K562 (cell line): ENCODE results near the gene SH2D5. TPM values are rescaled to one million over a fixed set of nuclear protein-coding genes. Genes with fewer than 3 reads are reported as not detected.
A peak's percentile ranks its signal among the peaks of the same experiment; 100 is the strongest.

Source experiments
- DIDO1 ChIP-seq: fragments of 450-650 bp; IDR thresholded peaks from 2 replicates; pipeline ENCODE4 v1.6.1; 2016; ENCODE audit warnings: low read depth, missing biosample characterization, missing genetic modification characterization
- ERF ChIP-seq: fragments of 450-650 bp; formaldehyde crosslinking; IDR thresholded peaks from 2 replicates; pipeline ENCODE4 v1.4.0; 2020; ENCODE audit warnings: mild to moderate bottlenecking, mixed read lengths
- ETV1 ChIP-seq: fragments of 450-650 bp; conservative IDR thresholded peaks from 2 replicates; pipeline ENCODE4 v1.6.1; 2016; ENCODE audit warnings: missing genetic modification characterization, control low read depth, low read depth, missing compliant biosample characterization
- ETV6 ChIP-seq, 3 experiments: fragments of 150-350 bp in 1 of 3; sonication (generic) in 1 of 3; formaldehyde crosslinking in 1 of 3; IDR thresholded peaks; 2 replicates each; pipeline versions ENCODE4 v1.6.1 to v1.8.0; 2014 to 2022; ENCODE audit warnings: borderline replicate concordance in 2 of 3, low read depth in 2 of 3, antibody characterized with exemption in 1 of 3, low read length in 1 of 3, mild to moderate bottlenecking in 1 of 3, missing genetic modification reagents in 1 of 3
- HNRNPK ChIP-seq: fragments of 200-400 bp; formaldehyde crosslinking; IDR thresholded peaks from one replicate; pipeline ENCODE4 v1.6.1; 2018; ENCODE audit warnings: mild to moderate bottlenecking, low read depth, low read length; ENCODE audit not compliant: poor library complexity, severe bottlenecking
- ILK ChIP-seq: fragments of 450-650 bp; IDR thresholded peaks from 2 replicates; pipeline ENCODE4 v1.6.1; 2016; ENCODE audit warnings: missing genetic modification characterization, low read depth, mild to moderate bottlenecking, missing compliant biosample characterization, moderate library complexity, borderline replicate concordance
- MCM5 ChIP-seq: fragments of 450-650 bp; IDR thresholded peaks from 2 replicates; pipeline ENCODE4 v1.6.1; 2016; ENCODE audit warnings: low read depth
- PCBP1 ChIP-seq: fragments of 200-400 bp; formaldehyde crosslinking; IDR thresholded peaks from 2 replicates; pipeline ENCODE4 v1.6.1; 2018; ENCODE audit warnings: mild to moderate bottlenecking, low read depth, low read length; ENCODE audit not compliant: poor library complexity, severe bottlenecking
- REST ChIP-seq, 2 experiments: fragments of 450-650 bp; formaldehyde crosslinking in 1 of 2; IDR thresholded peaks; 2 replicates each; pipeline versions ENCODE4 v1.4.0 to v1.6.1; 2014 to 2020; ENCODE audit warnings: mild to moderate bottlenecking in 2 of 2, borderline replicate concordance in 1 of 2, low read depth in 1 of 2
- SMARCA5 ChIP-seq: fragments of 450-650 bp; IDR thresholded peaks from 2 replicates; pipeline ENCODE4 v1.6.1; 2016
- THRAP3 ChIP-seq: fragments of 450-650 bp; IDR thresholded peaks from 2 replicates; pipeline ENCODE4 v1.6.1; 2016; ENCODE audit warnings: mild to moderate bottlenecking, inconsistent platforms, borderline replicate concordance
- TRIM28 ChIP-seq: fragments of 450-650 bp; IDR thresholded peaks from 2 replicates; pipeline ENCODE4 v1.6.1; 2017
- ZNF143 ChIP-seq: sonication (generic); formaldehyde crosslinking; IDR thresholded peaks from 2 replicates; pipeline ENCODE4 v1.9.0; 2022; ENCODE audit warnings: mild to moderate bottlenecking, missing genetic modification reagents
- ZNF444 ChIP-seq: fragments of 250-450 bp; sonication (Bioruptor Pico); IDR thresholded peaks from 2 replicates; pipeline ENCODE4 v1.4.0; 2020; ENCODE audit warnings: mild to moderate bottlenecking, moderate library complexity
- ZZZ3 ChIP-seq: fragments of 450-650 bp; IDR thresholded peaks from 2 replicates; pipeline ENCODE4 v1.6.1; 2016; ENCODE audit warnings: antibody characterized with exemption, mild to moderate bottlenecking, moderate library complexity
- polyA plus RNA-seq, 8 experiments: library from polyadenylated mRNA; depleted of rRNA in 4 of 8; stranded (reverse) in 5 of 8; unstranded in 3 of 8; fragments of >200 nt; fragmentation: Nextera tagmentation in 2 of 8; fragmentation: Illumina TruSeq in 1 of 8; extraction: Ambion mirVana in 2 of 8; extraction: Trizol in 1 of 8; gene quantifications; 2 replicates each; pipeline versions ENCODE4 v1.2.1 to v1.2.3, GENCODE V29; 2011 to 2014; ENCODE audit warnings: inconsistent platforms in 1 of 8, missing spikeins in 1 of 8
- total RNA-seq, 7 experiments: library from RNA; depleted of rRNA in 6 of 7; stranded (reverse); fragments of >200 nt in 6 of 7; fragmentation: Illumina TruSeq in 2 of 7; extraction: Trizol in 2 of 7; gene quantifications; 2 replicates each; pipeline versions ENCODE4 v1.2.1 to v1.2.3, GENCODE V29; 2011 to 2021; ENCODE audit warnings: low replicate concordance in 1 of 7

SH2D5 gene
- total and polyA plus RNA-seq, 9 of the 15 experiments (the other 6 are each of a cell fraction or from before 2014, with no cell fraction given): 0.06 to 0.11 TPM; not detected in 7

DNA sequence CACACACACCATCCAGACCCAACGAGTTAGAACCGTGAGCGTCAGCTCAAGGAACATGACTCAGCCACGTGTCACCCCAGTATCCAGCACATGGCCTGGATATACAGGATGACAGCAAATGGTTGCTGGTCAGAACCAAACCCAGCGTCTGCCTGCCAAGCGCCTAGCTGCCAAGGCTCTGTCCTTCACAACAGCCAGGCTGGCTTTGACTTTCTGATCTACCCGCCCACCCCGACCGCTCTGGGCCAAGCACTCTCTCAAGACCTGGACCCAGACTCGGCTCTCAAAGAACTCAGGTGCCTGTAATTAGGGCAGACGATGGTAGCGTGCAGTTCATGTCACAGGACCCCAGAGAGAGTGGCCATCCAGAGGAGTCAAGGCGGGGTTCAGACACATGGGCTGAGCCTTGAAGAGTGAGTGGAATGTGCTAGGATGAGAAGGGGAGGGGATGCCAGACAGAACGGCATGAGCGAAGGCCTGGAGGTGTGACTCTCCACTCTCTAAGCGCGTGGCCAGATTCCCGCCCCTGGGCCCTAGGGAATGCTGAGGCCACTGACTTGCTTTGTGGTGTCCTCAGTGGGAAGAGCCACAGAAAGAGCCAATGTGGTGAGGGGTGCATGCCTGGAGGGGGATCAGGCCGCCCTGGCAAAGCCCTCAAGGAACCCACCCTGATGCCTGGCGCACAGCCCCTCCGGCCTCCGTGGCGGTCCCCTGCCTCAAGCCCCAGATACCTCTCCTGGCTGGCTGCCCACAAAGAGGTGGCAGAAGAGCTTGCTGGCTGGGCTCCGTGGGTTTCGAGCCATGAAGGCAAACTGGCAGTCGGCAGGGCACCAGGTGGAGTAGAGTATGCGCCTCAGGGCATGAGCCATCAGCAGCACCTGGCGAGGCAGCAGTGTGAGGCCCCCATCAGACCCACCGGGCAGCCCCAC lies 7.0 kb downstream of the SH2D5 start (continued):
- TF ChIP-seq REST (IDR thresholded peaks at IDR 0.05; ENCODE audit: borderline replicate concordance): no peak
- TF ChIP-seq REST (CRISPR knock-in tag; IDR thresholded peaks at IDR 0.05; ENCODE audit: low read depth): no peak
- no peak for TF ChIP-seq THRAP3
- no peak for TF ChIP-seq ZZZ3
- no peak for TF ChIP-seq DIDO1 (tag)
- no peak for TF ChIP-seq ZNF444 (CRISPR knock-in tag)
- TF ChIP-seq ILK (tag): no peak
- no peak for TF ChIP-seq ETV1 (tag)
- no peak for TF ChIP-seq HNRNPK
- TF ChIP-seq TRIM28: no peak
- no peak for TF ChIP-seq ERF
- no peak for TF ChIP-seq SMARCA5
- TF ChIP-seq ZNF143 (CRISPR knock-in tag): no peak; the same call in 1 of the 2 replicates
- TF ChIP-seq MCM5: no peak
- no peak for TF ChIP-seq ETV6 (IDR thresholded peaks at IDR 0.05; ENCODE audit: borderline replicate concordance in 1 of 2, low read depth in 2 of 2, low read length in 1 of 2)
- peak; percentile 86; the same call in 1 of the 2 replicates for TF ChIP-seq ETV6 (CRISPR knock-in tag; IDR thresholded peaks at IDR 0.05; ENCODE audit: borderline replicate concordance)
- no peak for TF ChIP-seq PCBP1
